Thyroid gland (tissue), 4 donors: ENCODE results near the gene HLA-E. TPM values are rescaled to one million over a fixed set of nuclear protein-coding genes. Genes with fewer than 3 reads are reported as not detected.

Experiments
- DNase-seq, 2 donors: peaks; one replicate each; pipeline ENCODE4 v3.0.0-alpha.2; 2019
- H3K27ac ChIP-seq, 3 donors: fragments of 200-600 bp; sonication (generic); 1 replicate in 2 of 3; 2 replicates in 1 of 3; pipeline ENCODE4 v1.5.1; 2016 to 2019; ENCODE audit warnings: mild to moderate bottlenecking in 1 of 3, moderate library complexity in 1 of 3
- H3K27me3 ChIP-seq: fragments of 200-600 bp; sonication (generic); one replicate; pipeline ENCODE4 v1.5.1; 2019
- H3K36me3 ChIP-seq, 2 donors: fragments of 200-600 bp; sonication (generic); one replicate each; pipeline ENCODE4 v1.5.1; 2016 to 2019
- H3K4me1 ChIP-seq, 2 donors: fragments of 200-600 bp; sonication (generic); one replicate each; pipeline ENCODE4 v1.5.1; 2017 to 2019
- H3K4me3 ChIP-seq, 3 donors: fragments of 200-600 bp; sonication (generic); replicated peaks in 1 of 3; 1 replicate in 2 of 3; 2 replicates in 1 of 3; pipeline ENCODE4 v1.5.1; 2016; ENCODE audit warnings: mild to moderate bottlenecking in 1 of 3
- H3K9me3 ChIP-seq: fragments of 200-600 bp; sonication (generic); one replicate; pipeline ENCODE4 v1.5.1; 2017
- POLR2A ChIP-seq, 2 donors: fragments of 450-650 bp; IDR thresholded peaks; one replicate each; pipeline ENCODE4 v1.6.1; 2017; ENCODE audit warnings: antibody characterized with exemption in 2 of 2, mild to moderate bottlenecking in 2 of 2, moderate library complexity in 1 of 2
- WGBS, 2 donors: methylation state at CpG; one replicate each; pipeline ENCODE4 v1.1.5; 2017; 5-methylcytosine and 5-hydroxymethylcytosine counted together
- intact Hi-C: fragments of 100-400 bp; cut with DNase I; formaldehyde crosslinking; loops from one replicate; pipeline ENCODE4 v1.15.1; 2023
- total RNA-seq, 4 donors: library from RNA; depleted of rRNA; stranded (reverse); fragments of >200 nt; gene quantifications; one replicate each; pipeline ENCODE4 v1.2.3, GENCODE V29; 2016
- TF ChIP-seq, protein P1 (sequence below), 6 experiments: fragments of 200-600 bp in 3 of 6; fragments of 450-650 bp in 3 of 6; sonication (generic) in 3 of 6; IDR thresholded peaks; one replicate each; pipeline ENCODE4 v1.5.1; 2016 to 2019; ENCODE audit warnings: antibody characterized with exemption in 6 of 6, mild to moderate bottlenecking in 2 of 6, inconsistent platforms in 1 of 6, moderate library complexity in 1 of 6

HLA-E gene
- total RNA-seq, 4 donors from 2014 or later, result 382 to 717 (median 457) TPM

GRCh38 chr6:30453508-30454116, 35.7 kb upstream of the HLA-E start:
- Histone ChIP-seq H3K4me1 (peaks cover 7 to 9% of the 10 kb centered on the region in 2 donors), H3K27ac (no peak overlapping the region), H3K36me3 (no peaks in the 10 kb centered on the region), H3K4me3 (no peak overlapping the region), H3K27me3 (peaks cover 27% of the 10 kb centered on the region), H3K9me3 (no peaks in the 10 kb centered on the region)
- no peak for TF ChIP-seq POLR2A (IDR thresholded peaks at IDR 0.05)
- TF ChIP-seq, protein P1, sequence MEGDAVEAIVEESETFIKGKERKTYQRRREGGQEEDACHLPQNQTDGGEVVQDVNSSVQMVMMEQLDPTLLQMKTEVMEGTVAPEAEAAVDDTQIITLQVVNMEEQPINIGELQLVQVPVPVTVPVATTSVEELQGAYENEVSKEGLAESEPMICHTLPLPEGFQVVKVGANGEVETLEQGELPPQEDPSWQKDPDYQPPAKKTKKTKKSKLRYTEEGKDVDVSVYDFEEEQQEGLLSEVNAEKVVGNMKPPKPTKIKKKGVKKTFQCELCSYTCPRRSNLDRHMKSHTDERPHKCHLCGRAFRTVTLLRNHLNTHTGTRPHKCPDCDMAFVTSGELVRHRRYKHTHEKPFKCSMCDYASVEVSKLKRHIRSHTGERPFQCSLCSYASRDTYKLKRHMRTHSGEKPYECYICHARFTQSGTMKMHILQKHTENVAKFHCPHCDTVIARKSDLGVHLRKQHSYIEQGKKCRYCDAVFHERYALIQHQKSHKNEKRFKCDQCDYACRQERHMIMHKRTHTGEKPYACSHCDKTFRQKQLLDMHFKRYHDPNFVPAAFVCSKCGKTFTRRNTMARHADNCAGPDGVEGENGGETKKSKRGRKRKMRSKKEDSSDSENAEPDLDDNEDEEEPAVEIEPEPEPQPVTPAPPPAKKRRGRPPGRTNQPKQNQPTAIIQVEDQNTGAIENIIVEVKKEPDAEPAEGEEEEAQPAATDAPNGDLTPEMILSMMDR (IDR thresholded peaks at IDR 0.05), result peak; percentile 44 to 75 (median 66)
- DNase-seq, result peak; percentile 81
- 4 to 5% methylated on average over 19 to 25 of the region's 26 CpGs for WGBS, 2 donors
- intact Hi-C loops, result no loop called here

GRCh38 chr6:30459145-30459544, 30.2 kb upstream of the HLA-E start:
- intact Hi-C loops, result no loop called here
- peaks cover 39% of the 10 kb centered on the region for H3K27me3 ChIP-seq

GRCh38 chr6:30461055-30461454, 28.3 kb upstream of the HLA-E start:
- Histone ChIP-seq H3K27ac (no peak overlapping the region), H3K9me3 (no peaks in the 10 kb centered on the region), H3K4me1 (peaks cover 8 to 9% of the 10 kb centered on the region in 2 donors), H3K4me3 (no peak overlapping the region), H3K27me3 (peaks cover 43% of the 10 kb centered on the region), H3K36me3 (no peaks in the 10 kb centered on the region)
- TF ChIP-seq, protein P1 (IDR thresholded peaks at IDR 0.05), result no peak
- no peak for TF ChIP-seq POLR2A (IDR thresholded peaks at IDR 0.05)
- WGBS, 2 donors, result 70 to 75% methylated on average over 5 of the region's 5 CpGs
- intact Hi-C loops, result no loop called here
- DNase-seq, result no peak

More at GRCh38 chr6:30459145-30459544, 30.2 kb upstream of the HLA-E start:
- DNase-seq, result no peak
- WGBS, 2 donors, result 26 to 47% methylated on average over 1 of the region's 1 CpG
- peaks cover 6 to 7% of the 10 kb centered on the region in 2 donors for H3K4me1 ChIP-seq
- no peaks in the 10 kb centered on the region for H3K36me3 ChIP-seq
- H3K9me3 ChIP-seq, result no peaks in the 10 kb centered on the region
- no peak overlapping the region for H3K27ac ChIP-seq
- no peak overlapping the region for H3K4me3 ChIP-seq
- TF ChIP-seq, protein P1 (IDR thresholded peaks at IDR 0.05), result no peak
- no peak for TF ChIP-seq POLR2A (IDR thresholded peaks at IDR 0.05)

DNA sequence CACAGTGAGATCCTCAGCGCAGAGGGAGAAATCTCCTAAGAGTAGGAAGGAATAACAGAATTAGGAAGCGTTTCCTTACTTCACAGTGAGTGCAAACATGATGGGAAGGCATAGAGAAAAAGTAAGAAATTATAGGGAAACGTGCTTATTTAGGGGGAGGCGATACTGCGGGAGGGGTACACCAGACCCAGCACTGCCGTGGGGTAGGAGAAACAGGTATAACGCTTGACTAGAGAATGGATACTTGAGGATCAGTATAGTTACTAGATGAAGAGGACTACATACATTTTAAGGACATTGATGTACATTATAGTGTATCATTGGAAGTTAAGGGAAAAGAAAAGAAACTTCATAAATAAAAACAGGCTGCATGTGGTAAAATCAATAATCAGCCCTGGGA, 26.8 kb upstream of the HLA-E start:
- Histone ChIP-seq H3K4me3 (no peak overlapping the region), H3K4me1 (peaks cover 16 to 21% of the 10 kb centered on the region in 2 donors), H3K36me3 (no peaks in the 10 kb centered on the region), H3K27me3 (peaks cover 41% of the 10 kb centered on the region), H3K9me3 (no peaks in the 10 kb centered on the region), H3K27ac (no peak overlapping the region)
- TF ChIP-seq, protein P1 (IDR thresholded peaks at IDR 0.05), result no peak
- TF ChIP-seq POLR2A (IDR thresholded peaks at IDR 0.05), result no peak
- 49 to 51% methylated on average over 7 of the region's 7 CpGs for whole genome bisulfite sequencing, 2 donors
- intact Hi-C loops, result no loop called here
- DNase-seq, result no peak

DNA sequence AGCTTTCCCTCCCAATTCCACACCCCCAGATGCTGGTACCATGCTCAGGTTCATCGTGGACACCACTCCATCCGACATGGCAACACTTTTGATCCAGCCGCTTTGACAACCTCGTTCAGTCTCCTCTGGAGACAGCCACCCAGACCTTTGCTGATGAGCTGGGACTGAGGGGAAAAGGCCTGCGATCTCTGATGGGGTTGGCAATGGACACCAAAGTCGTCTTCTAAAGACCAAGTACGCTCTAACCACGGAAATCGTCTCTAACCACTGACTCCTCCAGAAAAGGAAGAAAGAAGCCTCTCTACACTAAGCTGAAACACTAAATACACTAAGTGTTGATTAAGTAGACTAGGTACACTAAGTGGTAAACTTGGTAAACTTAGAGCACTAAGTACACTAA, 26.1 kb upstream of the HLA-E start:
- Histone ChIP-seq H3K9me3 (no peaks in the 10 kb centered on the region), H3K4me3 (no peak overlapping the region), H3K27ac (no peak overlapping the region), H3K27me3 (peaks cover 45% of the 10 kb centered on the region), H3K36me3 (no peaks in the 10 kb centered on the region), H3K4me1 (peaks cover 16 to 21% of the 10 kb centered on the region in 2 donors)
- no peak for DNase-seq
- TF ChIP-seq POLR2A (IDR thresholded peaks at IDR 0.05), result no peak
- TF ChIP-seq, protein P1 (IDR thresholded peaks at IDR 0.05), result no peak
- WGBS, 2 donors, result 48 to 67% methylated on average over 9 of the region's 9 CpGs
- intact Hi-C loops, result no loop called here
